Activated CD8-positive, alpha-beta memory T cell treated with anti-CD3 and anti-CD28 coated beads for 36 hours (primary cell): ENCODE data around the gene RAB43. TPM values are rescaled to one million over a fixed set of nuclear protein-coding genes. Genes with fewer than 3 reads are reported as not detected.
"Not testable (repeated sequence)": the region's sequence is repeated elsewhere in the genome, so short reads cannot be mapped to it uniquely, and the experiment has no call there.

Source experiments
- CTCF ChIA-PET: fragments of 350-600 bp; sonication (Branson Sonifier 250); formaldehyde crosslinking; loops from one replicate; lab custom pipeline; 2021; ENCODE audit warnings: antibody characterized with exemption; lab: Charles Lee
- POLR2A ChIA-PET: fragments of 350-600 bp; sonication (Branson Sonifier 250); formaldehyde crosslinking; loops from one replicate; lab custom pipeline; 2021; ENCODE audit warnings: antibody characterized with exemption; lab: Charles Lee
- total RNA-seq, 2 experiments: library from RNA; stranded (reverse); gene quantifications; one replicate each; pipeline ENCODE4 v1.2.3, GENCODE V29; 2021

The RAB43 gene
- total RNA-seq, 2 experiments from 2014 or later = 25.2 to 32.5 TPM

DNA sequence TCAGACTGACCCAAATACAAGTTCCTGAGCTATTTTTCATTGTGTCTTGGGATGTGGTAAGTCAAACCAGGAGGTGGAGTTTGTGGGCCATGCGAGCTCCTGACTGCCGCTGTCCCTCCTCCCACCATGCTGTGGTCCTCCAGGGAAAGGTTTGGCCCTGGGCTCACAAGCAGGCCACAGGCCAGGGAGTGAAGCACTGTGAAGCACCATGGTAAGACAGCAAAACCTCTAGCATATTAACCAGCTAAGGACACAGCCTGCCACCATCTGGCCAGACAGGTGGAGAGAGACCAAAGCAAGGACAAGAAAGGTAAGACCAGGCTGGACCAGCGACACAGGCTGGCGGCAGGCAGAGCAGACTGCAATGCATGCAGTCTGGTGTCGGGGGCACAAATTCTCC, 15.3 kb downstream of the RAB43 start:
- POLR2A ChIA-PET = no interaction called here
- CTCF ChIA-PET = interaction anchor here (0.8 to 1.5 kb wide), 4 partner anchors 11 to 488 kb away, joined by 3 to 4 read pairs (median 4); no protein-coding TSS in a partner anchor

DNA sequence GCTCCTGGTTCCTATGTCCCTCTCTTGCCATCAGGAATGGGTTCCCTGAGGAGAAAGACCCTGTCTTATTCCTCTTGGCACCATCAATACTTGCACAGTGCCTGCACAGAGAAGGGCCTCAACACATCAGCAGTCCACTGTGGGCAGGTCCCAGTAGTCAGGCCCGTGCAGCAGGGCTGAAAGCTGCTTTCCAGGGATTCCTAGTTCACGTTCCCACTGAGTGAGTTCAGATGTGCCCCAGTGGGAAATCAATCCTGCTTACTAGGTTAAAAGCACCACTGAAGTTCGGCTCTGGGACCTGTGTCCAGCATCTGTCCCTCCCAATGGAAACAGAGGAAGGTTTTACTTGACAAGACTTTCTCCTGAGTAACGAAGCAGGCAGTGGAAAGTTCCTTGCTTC, 15.7 kb downstream of the RAB43 start:
- ChIA-PET CTCF (interaction anchor here (0.8 to 0.9 kb wide), 3 partner anchors 12 to 488 kb away, joined by 3 to 4 read pairs (median 4); no protein-coding TSS in a partner anchor), POLR2A (no interaction called here)

GRCh38 chr3:129104498-129105079, 17.0 kb downstream of the RAB43 start:
- ChIA-PET CTCF (interaction anchor here (0.6 kb wide), 1 partner anchor 20 kb away, joined by 3 read pairs; no protein-coding TSS in a partner anchor), POLR2A (no interaction called here)

DNA sequence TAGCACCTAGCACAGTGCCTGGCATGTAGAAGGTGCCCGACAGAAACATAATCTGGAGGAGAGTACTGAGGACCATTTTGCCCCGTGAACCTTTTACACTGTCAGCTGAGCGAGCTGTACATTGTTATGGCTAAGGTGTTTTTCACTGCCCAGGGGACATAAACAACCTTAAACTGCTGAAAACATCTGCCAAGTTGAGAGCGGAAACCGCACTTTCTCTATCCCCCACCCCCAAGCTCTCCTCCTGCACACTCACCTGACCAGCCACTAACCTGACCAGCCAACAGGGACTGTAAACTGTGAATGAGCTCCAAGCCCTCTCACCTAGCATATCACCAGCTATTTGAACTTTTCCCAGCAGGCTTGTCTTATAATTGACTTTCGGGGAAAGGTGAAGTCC, 17.6 kb downstream of the RAB43 start:
- POLR2A ChIA-PET = no interaction called here
- CTCF ChIA-PET = no interaction called here

GRCh38 chr3:129103296-129103695, 18.3 kb downstream of the RAB43 start:
- CTCF ChIA-PET = no interaction called here
- POLR2A ChIA-PET = no interaction called here

GRCh38 chr3:129101370-129102138, 20.1 kb downstream of the RAB43 start:
- ChIA-PET POLR2A (interaction anchor here (0.6 kb wide), 1 partner anchor 60 kb away, joined by 3 read pairs; no protein-coding TSS in a partner anchor), CTCF (interaction anchor here (1.0 to 1.6 kb wide), 3 partner anchors 32 to 75 kb away, joined by 3 to 5 read pairs (median 3); no protein-coding TSS in a partner anchor)

DNA sequence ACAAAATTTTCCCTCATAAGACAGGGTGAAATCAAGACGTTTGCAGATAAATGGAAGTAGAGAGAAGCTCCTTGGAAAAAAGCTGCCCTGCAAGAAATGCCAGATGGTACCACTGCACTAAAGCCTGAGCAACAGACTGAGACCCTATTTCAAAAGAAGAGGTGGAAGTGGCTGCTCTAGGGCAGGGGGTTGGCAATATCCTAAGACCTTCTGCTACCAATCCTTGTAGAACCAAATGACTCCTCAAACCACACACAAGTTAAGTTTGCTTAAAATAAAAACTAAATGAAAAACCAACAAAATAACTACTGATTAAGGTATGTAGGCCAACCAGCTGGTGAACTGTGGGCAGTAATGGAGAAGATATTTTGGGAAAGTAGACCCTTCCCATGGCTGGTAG, 21.3 kb downstream of the RAB43 start:
- ChIA-PET CTCF (no interaction called here), POLR2A (no interaction called here)

- CTCF ChIA-PET = interaction anchor here (0.6 to 1.3 kb wide), 2 partner anchors 42 to 129 kb away, joined by 3 read pairs; no protein-coding TSS in a partner anchor
- POLR2A ChIA-PET = no interaction called here
These were observed 26.3 kb downstream of the RAB43 start for GRCh38 chr3:129095285-129095684.

- POLR2A ChIA-PET, CTCF ChIA-PET: not testable (repeated sequence)
These were observed 33.3 kb downstream of the RAB43 start for GRCh38 chr3:129088312-129088711.

DNA sequence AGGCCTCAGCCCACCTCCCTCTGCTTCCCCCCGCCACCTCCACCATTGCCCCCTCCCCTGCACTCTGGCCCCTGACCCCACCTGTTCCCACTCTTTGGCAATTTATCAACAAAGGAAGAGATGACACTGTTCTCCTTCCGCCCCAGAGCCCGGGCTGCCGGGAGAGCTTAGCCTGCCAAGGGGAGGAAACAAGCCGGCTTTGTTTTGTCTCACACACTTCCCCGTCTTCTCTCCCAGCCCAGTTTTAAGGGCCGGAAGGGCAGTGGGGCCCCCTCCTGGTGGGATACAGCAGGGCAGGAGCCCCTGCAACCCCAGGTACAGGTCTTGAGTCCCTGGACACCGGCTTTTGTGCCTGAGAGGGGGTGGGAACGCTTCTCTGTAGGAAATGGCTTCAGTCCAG, 33.7 kb downstream of the RAB43 start:
- CTCF ChIA-PET, POLR2A ChIA-PET: not testable (repeated sequence)

DNA sequence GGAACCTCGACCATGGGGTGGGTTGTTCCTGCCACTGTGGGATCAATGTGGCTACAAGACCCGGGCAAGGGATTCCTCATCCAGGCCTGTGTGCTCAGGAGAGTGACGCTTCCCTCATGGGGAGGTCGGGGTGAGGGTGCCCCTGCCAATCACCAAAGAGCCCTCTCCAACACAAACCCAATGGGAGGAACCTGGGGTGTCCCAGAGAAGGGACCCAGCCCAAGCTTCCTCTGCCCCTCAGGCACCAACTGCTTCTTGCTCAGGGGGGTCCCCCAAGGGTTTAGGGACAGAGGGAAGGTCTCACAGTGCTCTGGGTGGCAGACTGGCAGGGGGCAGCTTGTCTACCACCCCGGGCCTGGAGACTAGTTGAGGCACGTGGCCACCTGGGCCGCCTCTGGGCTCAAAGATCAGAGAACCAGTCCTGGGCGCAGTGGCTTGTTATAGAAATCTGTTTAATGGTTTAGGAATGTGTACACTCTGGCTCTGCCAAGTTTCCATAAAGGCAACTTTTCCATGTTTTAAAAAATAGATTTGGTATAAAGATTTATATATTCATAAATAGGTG, 34.4 kb downstream of the RAB43 start:
- ChIA-PET POLR2A (no interaction called here), CTCF (no interaction called here)

DNA sequence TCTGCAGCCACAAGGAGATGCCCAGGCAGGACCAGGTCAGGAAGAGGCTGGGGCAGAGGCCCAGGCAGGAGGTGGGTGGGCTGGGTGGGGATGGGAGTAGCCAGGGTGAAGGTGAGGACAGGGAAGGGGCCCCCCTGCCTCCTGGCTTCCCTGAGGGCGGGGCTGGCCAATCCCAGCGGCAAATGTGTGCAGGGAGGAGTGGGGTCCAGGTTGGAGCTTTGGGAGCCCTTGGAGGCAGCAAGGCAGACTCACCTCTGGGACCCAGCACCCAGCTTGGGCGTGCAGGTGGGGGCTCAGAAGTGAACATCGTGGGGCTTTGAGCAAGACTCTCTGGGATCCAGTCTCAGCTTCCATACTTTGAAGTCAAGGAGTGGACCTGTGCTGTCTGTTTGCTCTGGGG, 35.8 kb downstream of the RAB43 start:
- ChIA-PET CTCF (no interaction called here), POLR2A (no interaction called here)

GRCh38 chr3:129085165-129085715, 36.4 kb downstream of the RAB43 start:
- ChIA-PET POLR2A (no interaction called here), CTCF (interaction anchor here (0.6 kb wide), 1 partner anchor 60 kb away, joined by 3 read pairs; no protein-coding TSS in a partner anchor)

GRCh38 chr3:129084501-129084900, 37.1 kb downstream of the RAB43 start:
- ChIA-PET CTCF (interaction anchor here (0.6 kb wide), 1 partner anchor 13 kb away, joined by 3 read pairs; no protein-coding TSS in a partner anchor), POLR2A (interaction anchor here (0.6 to 0.8 kb wide), 2 partner anchors 146 to 165 kb away, joined by 3 to 4 read pairs; no protein-coding TSS in a partner anchor)

DNA sequence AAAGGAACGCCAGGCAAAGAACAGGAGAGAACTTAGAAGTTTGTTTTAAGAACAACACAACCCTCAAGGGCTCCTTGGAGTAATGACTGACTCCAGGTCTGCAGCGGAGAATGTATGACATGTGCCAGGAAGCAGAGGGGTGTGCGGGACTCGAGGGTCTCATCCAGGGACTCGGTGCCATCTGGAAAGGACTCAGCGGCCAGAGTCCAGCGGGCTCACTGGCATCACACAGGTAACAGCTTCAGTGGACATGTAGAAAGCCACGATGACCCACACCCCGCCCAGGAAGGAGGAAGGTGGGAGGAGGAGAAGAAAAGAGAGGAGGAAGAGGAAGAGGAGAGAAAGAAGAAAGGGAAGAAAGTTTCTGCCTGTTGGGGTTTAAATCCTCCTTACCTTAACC, 39.6 kb downstream of the RAB43 start:
- ChIA-PET CTCF (no interaction called here), POLR2A (no interaction called here)

DNA sequence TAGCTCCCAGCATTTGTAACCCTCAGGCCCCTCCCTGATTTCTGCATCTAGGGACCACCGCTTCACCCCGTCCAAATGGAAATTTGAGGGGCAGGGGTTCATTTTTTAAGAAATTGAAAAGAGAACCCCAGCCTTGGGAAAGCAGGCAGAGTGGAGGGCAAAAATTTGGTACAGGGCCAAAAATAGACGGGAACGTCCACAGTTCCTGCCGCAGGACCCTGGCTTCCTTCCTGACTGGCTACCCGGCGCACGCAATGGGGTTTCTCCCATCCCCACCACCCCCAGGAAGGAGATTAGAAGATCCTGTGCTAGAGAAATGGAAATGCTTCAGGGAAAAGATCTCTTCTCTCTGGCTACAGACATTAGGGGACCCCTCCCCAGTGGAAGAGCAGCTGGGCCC, 40.1 kb downstream of the RAB43 start:
- ChIA-PET CTCF (no interaction called here), POLR2A (no interaction called here)

DNA sequence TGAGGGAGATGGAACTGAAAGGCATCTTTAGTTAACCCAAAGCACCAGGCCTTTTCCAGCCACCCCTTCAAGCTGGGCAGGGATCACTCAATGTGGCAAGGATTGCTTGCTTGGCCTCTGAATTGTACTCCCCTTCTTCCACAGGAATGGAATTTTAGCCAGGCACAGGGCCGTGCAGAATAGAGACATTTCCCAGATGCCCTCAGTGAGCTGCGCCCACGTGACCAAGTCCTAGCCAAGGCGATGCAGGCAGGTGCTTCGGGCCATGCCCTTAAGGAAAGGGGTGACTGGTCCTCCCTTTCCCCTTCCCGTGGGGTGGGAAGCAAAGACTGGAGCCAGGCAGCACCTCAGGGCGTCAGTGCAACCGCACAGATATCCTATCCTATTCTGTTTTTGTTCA, 43.1 kb downstream of the RAB43 start:
- POLR2A ChIA-PET = no interaction called here

GRCh38 chr3:129077222-129077621, 44.4 kb downstream of the RAB43 start:
- CTCF ChIA-PET = interaction anchor here (1.0 kb wide), 1 partner anchor 56 kb away, joined by 3 read pairs; no protein-coding TSS in a partner anchor
- POLR2A ChIA-PET = interaction anchor here (0.6 kb wide), 1 partner anchor 8 kb away, joined by 4 read pairs; no protein-coding TSS in a partner anchor

More for the DNA sequence above, 43.1 kb downstream of the RAB43 start:
- CTCF ChIA-PET = interaction anchor here (1.0 kb wide), 1 partner anchor 25 kb away, joined by 3 read pairs; no protein-coding TSS in a partner anchor
